ENCODE results near the gene TMEM179.

TMEM179 gene

GRCh38 chr14:104569435-104569834 lies 35.1 kb downstream of the TMEM179 start:
- no peak for DNase-seq (ENCODE audit: low read depth in 2 of 2)

GRCh38 chr14:104568620-104569019 lies 36.0 kb downstream of the TMEM179 start:
- no peak for DNase-seq (ENCODE audit: low read depth in 2 of 2)

GRCh38 chr14:104567957-104568225 lies 36.7 kb downstream of the TMEM179 start:
- no peak for DNase-seq (ENCODE audit: low read depth in 2 of 2)

GRCh38 chr14:104567141-104567956 lies 37.2 kb downstream of the TMEM179 start:
- no peak for DNase-seq (ENCODE audit: low read depth in 2 of 2)

GRCh38 chr14:104564744-104565679 lies 39.6 kb downstream of the TMEM179 start:
- DNase-seq (ENCODE audit: low read depth in 2 of 2), result no peak

GRCh38 chr14:104563742-104564615 lies 40.6 kb downstream of the TMEM179 start:
- peak; percentile 23 to 53 for DNase-seq (ENCODE audit: low read depth in 2 of 2)

GRCh38 chr14:104563191-104563741 lies 41.3 kb downstream of the TMEM179 start:
- DNase-seq (ENCODE audit: low read depth in 2 of 2), result no peak

- DNase-seq (ENCODE audit: low read depth in 2 of 2), result no peak
These were observed 42.0 kb downstream of the TMEM179 start for GRCh38 chr14:104562606-104563005.

GRCh38 chr14:104561632-104562495 lies 42.7 kb downstream of the TMEM179 start:
- no peak for DNase-seq (ENCODE audit: low read depth in 2 of 2)

GRCh38 chr14:104561124-104561557 lies 43.4 kb downstream of the TMEM179 start:
- no peak for DNase-seq (ENCODE audit: low read depth in 2 of 2)

GRCh38 chr14:104560586-104560945 lies 44.0 kb downstream of the TMEM179 start:
- DNase-seq (ENCODE audit: low read depth in 2 of 2), result no peak

- DNase-seq (ENCODE audit: low read depth in 2 of 2), result no peak
These were observed 44.6 kb downstream of the TMEM179 start for GRCh38 chr14:104559804-104560585.

GRCh38 chr14:104559028-104559803 lies 45.4 kb downstream of the TMEM179 start:
- DNase-seq (ENCODE audit: low read depth in 2 of 2), result no peak

- no peak for DNase-seq (ENCODE audit: low read depth in 2 of 2)
These were observed 46.1 kb downstream of the TMEM179 start for GRCh38 chr14:104558231-104559027.

GRCh38 chr14:104557766-104558165 lies 46.8 kb downstream of the TMEM179 start:
- DNase-seq (ENCODE audit: low read depth in 2 of 2), result no peak

- DNase-seq (ENCODE audit: low read depth in 2 of 2), result no peak
These were observed 47.5 kb downstream of the TMEM179 start for GRCh38 chr14:104557086-104557485.

- DNase-seq (ENCODE audit: low read depth in 2 of 2), result no peak
These were observed 48.1 kb downstream of the TMEM179 start for GRCh38 chr14:104556256-104557021.
